COR-L47 (cell line): ENCODE data around the gene PTK7.
A peak's percentile ranks its signal among the peaks of the same experiment; 100 is the strongest.
"Not testable (repeated sequence)": the region's sequence is repeated elsewhere in the genome, so short reads cannot be mapped to it uniquely, and the experiment has no call there.

ENCODE experiments used
- DNase-seq: peaks from one replicate; lab custom pipeline; 2025; lab: John Stamatoyannopoulos, UW

Gene PTK7

GRCh38 chr6:43119482-43119881 lies 43.4 kb downstream of the PTK7 start:
- no peak for DNase-seq

DNA sequence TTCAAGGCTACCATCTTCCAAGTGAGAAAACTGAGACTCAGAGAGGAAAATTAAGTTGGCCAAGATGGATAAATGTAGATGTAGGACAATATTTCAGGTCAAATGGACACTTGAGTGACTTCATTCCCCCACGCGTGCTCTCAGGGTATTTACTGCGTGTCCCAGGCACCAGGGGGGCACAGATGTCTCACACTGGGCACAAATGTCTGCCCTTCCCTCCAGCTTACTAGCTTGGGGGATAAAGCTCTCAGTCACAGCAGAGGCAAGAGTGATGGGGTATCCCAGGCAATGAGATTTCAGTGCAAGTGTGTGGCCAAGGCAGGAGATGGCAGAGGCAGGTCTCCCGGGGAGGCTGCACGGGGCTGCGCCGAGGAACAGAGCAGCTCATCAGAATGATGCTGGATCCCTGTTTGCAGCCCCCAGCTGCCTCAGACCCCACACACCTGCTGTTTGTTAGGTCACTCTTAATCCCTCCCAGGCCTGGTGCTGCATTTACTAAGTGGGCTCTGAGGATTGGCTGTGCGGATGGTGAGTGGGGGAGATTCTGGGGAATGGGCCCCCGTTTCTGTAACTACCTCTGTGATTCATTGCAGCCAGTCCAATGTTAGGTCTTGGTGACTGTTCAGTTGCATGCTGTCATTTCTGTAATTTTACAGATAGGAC lies 44.1 kb downstream of the PTK7 start:
- DNase-seq, result no peak

GRCh38 chr6:43120944-43121913 lies 45.1 kb downstream of the PTK7 start:
- no peak for DNase-seq

DNA sequence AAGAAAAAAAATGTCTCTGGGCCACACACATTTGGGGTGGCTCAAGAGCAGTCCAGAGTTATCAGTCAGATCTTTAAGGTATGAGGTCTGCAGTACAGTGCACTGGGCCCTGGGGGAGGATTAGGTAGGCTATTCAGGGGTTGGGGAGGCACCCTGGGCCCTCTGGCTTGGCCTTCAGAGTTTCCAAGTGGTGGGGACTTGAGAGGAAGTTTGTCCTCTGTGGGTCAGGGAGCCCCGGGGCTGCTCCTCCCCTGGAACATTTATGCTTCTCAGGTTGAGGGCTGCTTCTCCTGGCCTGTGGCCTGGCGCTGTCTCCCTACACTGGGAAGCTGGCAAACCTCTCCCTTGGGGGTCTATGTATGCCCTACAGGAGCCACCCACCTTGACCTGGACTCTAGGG lies 46.0 kb downstream of the PTK7 start:
- no peak for DNase-seq

DNA sequence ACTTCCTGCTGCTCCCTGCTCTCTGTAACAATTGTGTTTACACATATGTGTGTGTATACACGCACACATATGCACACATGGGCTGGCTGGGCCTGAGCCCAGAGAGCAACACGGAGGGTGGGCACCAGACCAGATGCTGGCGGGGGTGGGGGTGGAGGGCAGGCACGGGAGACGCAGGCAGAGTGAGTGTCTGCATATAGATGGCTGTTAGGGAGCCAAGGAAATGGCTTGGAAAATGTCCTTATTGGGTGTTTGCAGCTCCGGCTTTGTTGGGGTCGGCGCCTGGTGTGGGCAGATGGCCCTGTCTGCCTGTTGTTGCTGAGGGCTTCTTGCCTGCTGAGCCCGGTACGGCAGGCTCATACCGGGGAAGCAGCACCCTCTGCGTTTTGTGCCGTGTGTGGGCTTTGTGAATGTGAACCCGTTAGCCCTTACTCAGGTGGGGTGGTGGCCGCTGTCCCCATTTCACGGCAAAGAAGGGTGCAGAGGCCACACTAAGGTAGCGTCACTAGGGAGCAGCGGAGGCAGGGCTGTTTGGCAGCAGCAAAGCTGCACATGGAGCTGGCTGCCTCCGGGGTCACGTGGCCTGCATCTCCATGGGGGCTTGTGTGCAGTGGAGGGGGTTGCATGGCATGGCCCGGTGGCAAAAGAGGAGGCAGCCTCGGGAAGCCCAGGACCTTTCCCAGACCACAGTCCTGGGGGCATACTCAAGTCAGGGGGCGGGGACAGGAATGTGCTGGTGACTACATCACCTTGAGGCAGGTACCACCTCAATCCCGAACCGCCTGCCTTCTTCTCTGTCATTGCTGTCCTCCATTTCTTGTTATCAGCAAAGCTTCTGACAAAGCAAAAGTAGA lies 47.6 kb downstream of the PTK7 start:
- DNase-seq, result no peak

DNA sequence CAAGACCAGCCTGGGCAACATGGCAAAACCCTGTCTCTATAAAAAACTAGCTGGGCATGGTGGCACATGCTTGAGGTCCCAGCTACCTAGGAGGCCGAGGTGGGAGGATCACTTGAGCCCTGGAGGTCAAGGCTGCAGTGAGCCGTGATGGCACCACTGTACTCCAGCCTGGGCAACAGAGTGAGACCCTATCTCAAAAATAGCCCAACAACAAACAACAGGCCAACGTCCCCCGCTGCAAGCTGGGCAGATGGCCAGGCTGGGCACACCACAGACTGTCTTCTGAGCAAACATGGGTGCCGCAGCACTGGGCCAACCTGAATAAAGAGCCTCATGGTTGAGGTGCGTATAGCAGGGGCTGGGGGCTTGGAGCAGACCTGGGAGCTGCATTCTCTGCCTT lies 48.4 kb downstream of the PTK7 start:
- no peak for DNase-seq

GRCh38 chr6:43125119-43125518 lies 49.0 kb downstream of the PTK7 start:
- DNase-seq, result no peak

GRCh38 chr6:43125555-43125954 lies 49.4 kb downstream of the PTK7 start:
- DNase-seq, result no peak

GRCh38 chr6:43127180-43127579 lies 51.1 kb downstream of the PTK7 start:
- no peak for DNase-seq

- DNase-seq, result no peak
These were observed 51.8 kb downstream of the PTK7 start for GRCh38 chr6:43127877-43128276.

DNA sequence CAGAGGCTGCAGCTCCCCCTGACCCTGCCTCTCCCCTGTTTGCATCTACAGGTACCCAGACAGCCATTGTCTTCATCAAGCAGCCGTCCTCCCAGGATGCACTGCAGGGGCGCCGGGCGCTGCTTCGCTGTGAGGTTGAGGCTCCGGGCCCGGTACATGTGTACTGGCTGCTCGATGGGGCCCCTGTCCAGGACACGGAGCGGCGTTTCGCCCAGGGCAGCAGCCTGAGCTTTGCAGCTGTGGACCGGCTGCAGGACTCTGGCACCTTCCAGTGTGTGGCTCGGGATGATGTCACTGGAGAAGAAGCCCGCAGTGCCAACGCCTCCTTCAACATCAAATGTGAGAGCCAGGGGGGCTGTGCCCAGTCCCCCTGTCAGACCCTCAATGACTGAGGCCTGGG lies 52.8 kb downstream of the PTK7 start:
- no peak for DNase-seq

DNA sequence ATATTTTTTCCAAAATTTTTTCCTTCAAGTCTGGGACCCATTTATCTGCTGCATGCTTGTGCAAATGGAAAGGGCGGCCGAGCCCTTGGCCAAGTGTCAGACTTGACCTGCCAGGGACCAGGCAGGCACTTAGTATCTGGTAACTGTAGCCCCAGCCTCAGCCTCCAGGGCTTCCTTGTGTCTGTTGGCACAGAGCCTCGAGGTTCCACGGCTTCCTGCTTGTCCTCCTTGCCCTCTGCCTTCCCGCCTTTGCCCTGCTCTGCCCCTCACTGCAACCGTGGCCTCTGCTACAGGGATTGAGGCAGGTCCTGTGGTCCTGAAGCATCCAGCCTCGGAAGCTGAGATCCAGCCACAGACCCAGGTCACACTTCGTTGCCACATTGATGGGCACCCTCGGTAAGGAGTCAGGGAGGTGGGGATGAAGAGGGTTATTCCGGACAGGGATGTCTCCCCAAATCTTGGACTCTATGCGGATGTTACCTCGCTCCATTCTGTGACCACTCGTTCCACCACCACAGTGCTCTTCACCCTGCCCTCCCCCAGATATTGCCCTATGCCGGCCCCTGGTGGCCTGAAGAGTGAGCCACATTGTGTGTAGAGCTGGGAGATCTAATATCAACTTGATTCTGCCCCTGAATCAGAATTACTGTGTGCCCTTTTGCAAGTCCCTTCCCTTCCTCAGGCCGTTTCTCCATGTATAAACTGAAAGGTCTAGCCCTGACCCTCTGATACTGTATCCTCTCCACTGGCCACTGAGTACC lies 53.5 kb downstream of the PTK7 start:
- DNase-seq, result no peak

GRCh38 chr6:43130429-43130828 lies 54.3 kb downstream of the PTK7 start:
- DNase-seq, result no peak

- not testable (repeated sequence) for DNase-seq
These were observed 55.3 kb downstream of the PTK7 start for GRCh38 chr6:43131379-43131778.

GRCh38 chr6:43138267-43138666 lies 62.2 kb downstream of the PTK7 start:
- no peak for DNase-seq

- not testable (repeated sequence) for DNase-seq
These were observed 63.9 kb downstream of the PTK7 start for GRCh38 chr6:43139973-43140372.

GRCh38 chr6:43141644-43142043 lies 65.5 kb downstream of the PTK7 start:
- no peak for DNase-seq

- DNase-seq, result no peak
These were observed 66.0 kb downstream of the PTK7 start for GRCh38 chr6:43142101-43142500.

GRCh38 chr6:43143235-43144128 lies 67.4 kb downstream of the PTK7 start:
- peak; percentile 74 for DNase-seq

DNA sequence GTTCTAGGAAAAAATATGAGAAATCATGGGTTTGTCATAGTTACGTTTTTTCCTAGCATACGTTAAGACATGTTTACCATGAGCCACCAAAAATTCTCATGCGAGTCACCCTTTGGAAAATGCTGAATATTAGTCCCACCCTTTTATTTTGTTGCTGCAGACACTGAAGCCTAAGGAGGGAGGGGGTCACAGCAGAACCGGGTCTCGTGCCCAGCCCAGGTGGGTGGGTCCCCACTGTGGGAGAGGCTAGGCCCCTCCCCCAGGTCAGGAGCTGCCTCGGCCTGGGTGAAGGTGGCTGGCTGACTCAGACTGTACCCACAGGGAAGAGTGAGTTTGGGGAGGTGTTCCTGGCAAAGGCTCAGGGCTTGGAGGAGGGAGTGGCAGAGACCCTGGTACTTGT lies 68.8 kb downstream of the PTK7 start:
- DNase-seq, result no peak

- DNase-seq, result no peak
These were observed 70.1 kb downstream of the PTK7 start for GRCh38 chr6:43146261-43146660.
